NCI-H2107 treated with DMSO at 0.1 percent for 48 hours (cell line): Measurements from ENCODE around the gene TUT1.
"Not testable (repeated sequence)": the region's sequence is repeated elsewhere in the genome, so short reads cannot be mapped to it uniquely, and the experiment has no call there.

Source experiments
- DNase-seq: peaks from one replicate; lab custom pipeline; 2025; ENCODE audit not compliant: unreplicated experiment; lab: John Stamatoyannopoulos, UW

TUT1 gene, protein sequence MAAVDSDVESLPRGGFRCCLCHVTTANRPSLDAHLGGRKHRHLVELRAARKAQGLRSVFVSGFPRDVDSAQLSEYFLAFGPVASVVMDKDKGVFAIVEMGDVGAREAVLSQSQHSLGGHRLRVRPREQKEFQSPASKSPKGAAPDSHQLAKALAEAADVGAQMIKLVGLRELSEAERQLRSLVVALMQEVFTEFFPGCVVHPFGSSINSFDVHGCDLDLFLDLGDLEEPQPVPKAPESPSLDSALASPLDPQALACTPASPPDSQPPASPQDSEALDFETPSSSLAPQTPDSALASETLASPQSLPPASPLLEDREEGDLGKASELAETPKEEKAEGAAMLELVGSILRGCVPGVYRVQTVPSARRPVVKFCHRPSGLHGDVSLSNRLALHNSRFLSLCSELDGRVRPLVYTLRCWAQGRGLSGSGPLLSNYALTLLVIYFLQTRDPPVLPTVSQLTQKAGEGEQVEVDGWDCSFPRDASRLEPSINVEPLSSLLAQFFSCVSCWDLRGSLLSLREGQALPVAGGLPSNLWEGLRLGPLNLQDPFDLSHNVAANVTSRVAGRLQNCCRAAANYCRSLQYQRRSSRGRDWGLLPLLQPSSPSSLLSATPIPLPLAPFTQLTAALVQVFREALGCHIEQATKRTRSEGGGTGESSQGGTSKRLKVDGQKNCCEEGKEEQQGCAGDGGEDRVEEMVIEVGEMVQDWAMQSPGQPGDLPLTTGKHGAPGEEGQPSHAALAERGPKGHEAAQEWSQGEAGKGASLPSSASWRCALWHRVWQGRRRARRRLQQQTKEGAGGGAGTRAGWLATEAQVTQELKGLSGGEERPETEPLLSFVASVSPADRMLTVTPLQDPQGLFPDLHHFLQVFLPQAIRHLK

DNA sequence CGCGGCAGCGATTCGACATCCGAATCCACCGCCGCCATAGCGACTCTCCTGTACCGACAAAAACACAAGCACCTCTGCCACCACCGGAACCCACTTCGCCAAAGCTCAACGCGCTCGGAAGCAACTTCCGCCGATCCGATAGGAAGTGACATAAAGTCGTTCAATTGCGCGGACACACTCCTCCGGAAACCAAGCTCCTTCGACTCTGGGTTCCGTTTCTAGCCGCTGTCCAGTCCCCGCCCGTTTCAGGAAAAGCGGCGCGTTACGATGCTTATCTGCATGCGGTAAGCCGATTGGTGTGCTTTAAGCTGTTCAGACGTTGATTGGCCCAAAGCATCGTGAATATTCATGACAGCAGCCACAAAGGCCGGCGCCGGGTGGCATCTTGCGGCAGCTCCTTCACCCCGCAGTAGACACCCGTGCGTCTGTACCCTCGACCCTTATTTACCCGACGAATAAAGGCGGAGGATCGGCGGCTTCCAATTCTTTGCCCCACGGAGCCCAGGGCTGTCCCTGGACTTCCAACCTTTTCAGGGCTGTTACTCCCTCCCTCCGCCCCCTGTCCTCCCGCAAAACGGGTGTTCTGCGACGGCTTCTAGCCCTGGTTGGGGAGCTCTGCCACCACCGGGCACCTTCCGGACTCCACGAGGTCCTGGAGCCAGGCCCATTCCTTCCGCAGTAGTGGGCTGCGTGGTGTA, at the start of gene TUT1:
TUT1 (minus strand) TSS at position 76 of the 698 bp plus-strand sequence; CDS start at position 38, 38 bp downstream.
- peak; percentile 98 for DNase-seq

DNA sequence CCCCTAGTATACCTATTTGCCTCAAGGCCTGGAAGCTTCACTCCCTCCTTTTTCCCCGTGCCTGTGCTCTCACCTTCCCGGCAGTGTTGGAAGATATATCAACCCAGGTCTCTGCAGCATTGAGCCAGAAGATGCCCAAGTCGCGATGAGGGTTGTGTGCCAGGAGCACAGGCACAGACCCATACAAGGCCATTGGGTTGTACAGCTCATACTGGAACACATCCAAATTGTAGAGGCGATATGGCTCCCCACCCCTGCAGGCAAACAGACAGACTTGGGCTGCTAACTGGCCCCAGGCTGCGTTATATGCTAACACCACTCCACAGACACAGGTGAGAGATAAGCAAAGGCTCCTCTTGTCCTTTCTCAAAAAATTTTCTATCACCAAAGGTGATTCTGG, 41.2 kb upstream of the TUT1 start:
- no peak for DNase-seq

DNA sequence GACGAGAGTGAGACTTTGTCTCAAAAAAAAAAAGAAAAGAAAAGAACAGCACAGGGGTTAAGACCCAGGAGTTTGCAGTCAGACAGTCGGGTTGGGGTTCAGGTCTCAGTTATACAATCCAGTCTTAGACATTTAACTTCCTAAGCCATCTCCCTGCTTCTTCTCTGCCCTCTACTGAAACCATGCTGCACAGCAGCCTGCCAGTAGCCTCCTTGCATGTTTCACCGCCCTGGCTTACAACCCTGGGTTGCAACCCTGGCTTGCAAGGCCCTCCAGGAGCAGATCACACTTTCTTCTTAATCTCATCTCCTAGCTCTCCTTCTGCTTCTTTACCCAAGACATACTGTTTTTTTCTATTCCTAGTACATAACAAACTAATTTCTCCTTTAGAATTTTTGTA, 36.4 kb upstream of the TUT1 start:
- DNase-seq = no peak

DNA sequence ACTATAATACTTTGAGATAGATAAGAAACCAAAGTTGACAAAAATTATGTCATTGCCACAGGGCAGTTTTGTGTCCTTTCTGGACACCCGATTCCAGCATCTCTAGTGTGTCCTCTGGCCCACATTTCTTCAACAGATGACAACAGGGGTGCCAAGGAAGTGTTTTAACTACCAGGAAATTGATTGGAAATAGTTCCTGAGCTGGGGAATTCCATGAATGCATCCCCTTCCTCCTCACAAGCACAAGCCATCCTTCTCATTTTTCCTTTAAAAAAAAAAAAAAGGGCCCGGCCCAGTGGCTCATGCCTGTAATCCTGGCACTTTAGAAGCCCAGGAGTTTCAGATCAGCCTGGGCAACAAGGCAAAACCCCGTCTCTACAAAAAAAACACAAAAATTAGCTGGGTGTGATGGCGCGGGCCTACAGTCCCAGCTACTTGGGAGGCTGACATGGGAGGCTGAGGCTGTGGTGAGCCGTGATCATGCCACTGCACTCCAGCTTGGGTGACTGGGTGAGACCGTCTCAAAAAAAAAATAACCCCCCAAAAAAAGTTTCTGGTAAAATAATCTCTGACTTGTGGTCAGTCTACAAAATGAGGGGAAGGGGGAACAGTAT, 31.3 kb upstream of the TUT1 start:
- DNase-seq = no peak

DNA sequence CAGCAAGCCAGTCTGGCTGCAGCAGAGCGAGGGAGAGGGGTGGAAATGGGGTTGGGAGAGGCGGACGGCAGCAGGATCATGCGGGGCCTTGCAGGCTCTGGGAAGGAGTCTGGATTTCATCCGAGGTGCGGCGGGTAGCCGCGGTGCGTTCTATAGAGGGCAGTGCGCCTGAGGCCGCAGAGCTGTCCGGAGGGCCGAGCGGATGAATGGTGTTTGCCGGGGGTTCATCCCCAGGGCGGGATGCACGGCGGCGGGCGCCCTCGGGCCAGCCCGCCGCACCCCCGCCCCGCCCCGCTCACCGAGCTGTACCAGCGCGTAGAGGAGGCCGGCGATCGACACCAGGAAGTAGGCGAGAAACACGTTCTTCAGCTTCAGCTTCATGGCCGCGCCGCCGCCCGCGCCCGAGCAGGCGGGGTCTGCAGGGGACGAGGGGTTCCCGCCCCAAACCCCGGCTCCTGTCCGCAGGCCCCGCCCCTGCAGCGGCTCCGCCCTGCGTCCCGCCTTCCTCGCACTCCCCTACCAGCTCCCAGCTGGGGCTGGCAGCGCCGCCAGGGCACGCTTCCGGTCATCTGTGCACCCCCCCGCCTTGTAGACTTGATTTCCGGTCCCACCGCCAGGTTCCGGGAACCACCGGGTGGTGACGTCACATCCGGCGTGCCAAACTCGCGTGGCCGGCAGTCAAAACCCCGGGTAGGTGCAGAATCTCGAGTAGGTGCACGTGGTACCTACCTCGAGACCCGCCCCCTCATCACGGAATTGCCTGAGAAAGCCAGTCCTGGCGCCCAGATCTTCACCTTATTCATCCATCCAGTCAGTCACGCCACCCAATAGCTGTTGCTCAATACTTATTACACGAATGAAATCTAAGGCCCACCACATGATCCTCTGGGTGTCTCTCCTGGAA, 30.5 kb upstream of the TUT1 start, which contains the start of gene B3GAT3:
B3GAT3 (minus strand) TSS at position 420 of the 904 bp plus-strand sequence; CDS start at position 381, 39 bp downstream.
- DNase-seq = peak; percentile 89

DNA sequence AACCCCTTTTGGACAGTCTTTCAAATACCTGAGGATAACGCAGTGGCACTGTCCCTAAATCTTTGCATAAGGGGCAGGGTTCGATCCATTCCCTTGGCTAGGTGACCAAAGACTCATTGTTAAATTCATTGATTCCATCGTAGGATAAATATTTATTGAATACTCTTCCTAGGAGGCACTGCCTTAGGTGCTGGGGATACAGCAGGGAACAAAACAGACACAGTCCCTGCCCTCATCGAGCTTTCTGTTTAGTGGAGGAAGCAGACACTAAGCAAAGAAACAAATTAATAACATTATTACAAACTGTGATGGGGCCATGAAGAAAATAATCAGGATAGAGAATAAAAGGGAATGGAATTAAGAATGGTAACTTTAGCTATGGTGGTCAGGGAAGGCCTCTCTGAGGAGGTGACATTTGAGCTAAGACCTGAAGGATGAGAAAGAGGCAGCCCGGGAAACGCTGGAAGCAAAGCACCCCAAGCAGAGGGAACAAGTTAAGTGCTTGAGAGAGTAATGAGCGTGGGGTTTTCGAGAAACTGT, 29.8 kb upstream of the TUT1 start:
- no peak for DNase-seq

DNA sequence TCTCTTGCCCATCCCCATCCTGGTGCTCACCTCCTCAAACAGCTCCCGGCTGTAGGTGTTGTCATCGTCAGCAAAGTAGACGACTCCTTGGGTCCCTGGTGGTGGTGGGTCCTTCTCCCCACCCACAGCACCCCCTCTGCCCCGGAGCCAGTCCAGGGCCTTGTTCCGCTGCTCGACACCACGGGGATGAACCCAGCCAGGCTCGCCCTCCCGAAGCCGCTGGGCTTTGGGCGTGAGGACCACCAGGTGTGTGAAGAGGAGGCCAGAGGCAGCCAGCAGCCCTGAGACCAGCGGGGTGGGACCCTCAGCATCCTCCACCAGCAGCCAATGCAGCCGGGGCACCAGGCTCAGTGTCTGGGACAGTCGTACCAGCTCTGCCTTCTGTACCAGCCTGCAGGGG, 25.6 kb upstream of the TUT1 start:
- not testable (repeated sequence) for DNase-seq

DNA sequence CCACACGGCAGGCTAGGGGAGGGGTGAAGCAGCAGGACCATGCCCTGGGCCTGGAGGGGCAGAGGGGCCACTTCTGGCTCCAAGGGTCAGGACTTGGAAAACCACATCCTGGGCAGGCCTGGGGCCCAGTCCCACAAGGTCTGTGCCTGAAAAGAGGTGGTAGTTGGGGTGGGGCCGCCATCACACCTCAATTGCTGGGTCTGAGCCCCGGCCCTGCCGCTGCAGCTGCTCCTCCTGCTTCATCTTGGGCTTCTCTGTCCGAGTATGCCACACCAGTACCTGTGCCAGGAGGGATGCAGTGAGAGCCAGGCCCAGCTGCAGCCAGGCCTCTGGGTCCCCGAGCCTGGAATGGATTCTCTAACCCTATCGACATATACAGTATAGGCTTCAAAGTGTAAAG, 24.2 kb upstream of the TUT1 start:
- DNase-seq = no peak

DNA sequence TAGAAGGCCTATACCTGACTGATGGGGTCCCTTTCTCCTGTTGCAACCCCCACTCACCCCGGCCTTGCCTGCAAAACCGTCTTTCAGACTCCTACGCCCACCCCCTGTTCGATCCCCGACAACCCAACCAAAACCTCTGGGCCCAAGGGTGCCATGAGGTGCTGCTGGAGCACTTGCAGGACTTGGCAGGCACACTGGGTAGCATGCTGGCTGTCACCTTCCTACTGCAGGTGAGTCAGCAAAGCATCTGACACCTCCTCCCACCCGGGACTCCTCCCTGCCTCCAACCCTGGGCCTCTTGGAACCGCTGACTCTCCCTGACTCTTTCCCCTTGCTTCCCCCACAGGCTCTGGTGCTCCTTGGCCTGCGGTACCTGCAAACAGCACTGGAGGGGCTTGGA, 23.0 kb upstream of the TUT1 start:
- no peak for DNase-seq

DNA sequence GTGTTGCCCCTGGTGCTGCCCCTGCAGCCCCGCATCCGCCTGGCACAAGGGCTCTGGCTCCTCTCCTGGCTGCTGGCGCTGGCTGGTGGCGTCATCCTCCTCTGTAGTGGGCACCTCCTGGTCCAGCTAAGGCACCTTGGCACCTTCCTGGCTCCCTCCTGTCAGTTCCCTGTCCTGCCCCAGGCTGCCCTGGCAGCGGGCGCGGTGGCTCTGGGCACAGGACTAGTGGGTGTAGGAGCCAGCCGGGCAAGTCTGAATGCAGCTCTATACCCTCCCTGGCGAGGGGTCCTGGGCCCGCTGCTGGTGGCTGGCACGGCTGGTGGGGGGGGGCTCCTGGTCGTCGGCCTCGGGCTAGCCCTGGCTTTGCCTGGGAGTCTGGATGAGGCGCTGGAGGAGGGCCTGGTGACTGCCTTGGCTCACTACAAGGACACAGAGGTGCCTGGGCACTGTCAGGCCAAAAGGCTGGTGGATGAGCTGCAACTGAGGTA, 22.0 kb upstream of the TUT1 start:
- no peak for DNase-seq

DNA sequence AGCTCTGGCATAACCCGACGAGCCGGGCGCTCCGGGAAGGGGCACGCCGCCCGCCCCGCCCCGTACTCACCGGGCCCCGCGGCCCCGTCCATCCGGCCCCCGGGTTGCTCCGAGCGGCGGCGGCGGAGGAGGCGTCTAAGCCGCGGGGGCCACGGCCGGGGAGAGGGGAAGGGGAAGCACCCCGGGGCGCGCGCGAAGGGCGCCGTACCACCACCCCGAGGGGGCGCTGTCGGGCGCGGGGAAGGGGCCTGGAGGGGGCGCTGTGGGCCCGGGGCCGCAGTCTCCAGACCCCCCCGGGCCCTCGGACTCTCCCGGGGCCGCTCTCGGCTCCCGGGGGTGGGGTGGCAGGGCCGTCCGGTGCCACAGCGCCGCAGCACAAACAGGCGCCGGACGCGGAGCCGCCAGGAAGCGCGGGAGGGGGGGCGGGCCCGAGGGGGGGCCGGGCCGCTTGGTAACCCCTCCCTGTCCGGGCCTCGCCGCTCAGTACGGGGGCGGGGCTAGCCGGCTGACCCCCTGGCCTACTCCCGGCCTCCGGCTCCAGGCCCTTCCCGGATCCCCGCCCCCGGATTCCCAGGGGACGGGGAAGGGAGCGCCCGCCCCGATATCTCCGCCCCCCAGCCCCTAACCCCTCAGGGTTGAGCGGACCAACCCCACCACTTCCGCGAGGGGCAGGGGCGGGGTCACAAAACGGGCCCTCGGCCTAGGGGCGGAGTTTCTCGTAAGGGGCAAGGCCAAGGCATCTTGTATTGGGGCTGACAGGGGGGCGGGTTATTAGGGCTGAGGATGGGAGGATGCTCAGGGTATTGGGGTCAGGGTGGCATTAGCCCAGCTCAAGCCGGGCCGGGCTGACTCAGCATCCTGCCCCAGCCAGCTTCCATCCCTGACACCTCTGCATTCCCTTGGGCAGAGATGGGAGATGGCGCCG, 21.3 kb upstream of the TUT1 start, which contains the start of the genes EML3 and ROM1:
EML3 (minus strand) TSS at position 410 of the 925 bp plus-strand sequence; CDS start at position 92, 318 bp downstream.
ROM1 (plus strand) TSS at position 892 of the 925 bp plus-strand sequence; CDS start at position 917, 25 bp downstream.
- DNase-seq = no peak

DNA sequence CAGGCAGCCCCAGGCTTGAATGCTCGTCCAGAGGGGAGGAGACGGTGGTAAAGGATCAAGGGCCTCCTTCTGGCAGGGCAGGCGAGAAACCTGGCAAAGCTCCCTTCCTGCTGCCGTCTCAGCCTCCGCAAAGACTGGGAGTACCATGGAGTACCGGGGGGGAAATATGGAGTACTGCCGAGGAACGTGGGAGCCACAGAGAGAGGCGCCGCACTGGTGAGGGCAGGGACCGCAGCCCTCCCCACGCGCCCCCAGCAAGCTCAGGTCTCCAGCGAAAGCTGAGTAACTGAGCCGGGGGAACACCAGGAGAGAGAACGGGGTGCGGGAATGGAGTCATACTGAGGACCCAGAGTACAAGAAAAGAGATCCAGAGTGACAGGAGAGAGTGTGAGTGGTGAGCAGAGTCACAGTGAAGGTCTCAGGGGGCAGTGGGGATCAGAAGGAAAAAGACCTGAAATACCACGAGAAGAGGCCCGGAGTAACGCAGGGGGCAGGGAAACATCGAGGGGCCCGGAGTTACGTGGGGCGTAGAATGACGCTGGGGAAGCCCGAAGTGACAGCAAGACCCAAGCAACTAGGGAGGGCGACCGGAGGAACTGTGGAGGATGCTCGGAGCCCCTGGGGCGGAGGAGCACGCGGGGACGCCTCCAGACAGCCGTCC, 20.5 kb upstream of the TUT1 start:
- no peak for DNase-seq

DNA sequence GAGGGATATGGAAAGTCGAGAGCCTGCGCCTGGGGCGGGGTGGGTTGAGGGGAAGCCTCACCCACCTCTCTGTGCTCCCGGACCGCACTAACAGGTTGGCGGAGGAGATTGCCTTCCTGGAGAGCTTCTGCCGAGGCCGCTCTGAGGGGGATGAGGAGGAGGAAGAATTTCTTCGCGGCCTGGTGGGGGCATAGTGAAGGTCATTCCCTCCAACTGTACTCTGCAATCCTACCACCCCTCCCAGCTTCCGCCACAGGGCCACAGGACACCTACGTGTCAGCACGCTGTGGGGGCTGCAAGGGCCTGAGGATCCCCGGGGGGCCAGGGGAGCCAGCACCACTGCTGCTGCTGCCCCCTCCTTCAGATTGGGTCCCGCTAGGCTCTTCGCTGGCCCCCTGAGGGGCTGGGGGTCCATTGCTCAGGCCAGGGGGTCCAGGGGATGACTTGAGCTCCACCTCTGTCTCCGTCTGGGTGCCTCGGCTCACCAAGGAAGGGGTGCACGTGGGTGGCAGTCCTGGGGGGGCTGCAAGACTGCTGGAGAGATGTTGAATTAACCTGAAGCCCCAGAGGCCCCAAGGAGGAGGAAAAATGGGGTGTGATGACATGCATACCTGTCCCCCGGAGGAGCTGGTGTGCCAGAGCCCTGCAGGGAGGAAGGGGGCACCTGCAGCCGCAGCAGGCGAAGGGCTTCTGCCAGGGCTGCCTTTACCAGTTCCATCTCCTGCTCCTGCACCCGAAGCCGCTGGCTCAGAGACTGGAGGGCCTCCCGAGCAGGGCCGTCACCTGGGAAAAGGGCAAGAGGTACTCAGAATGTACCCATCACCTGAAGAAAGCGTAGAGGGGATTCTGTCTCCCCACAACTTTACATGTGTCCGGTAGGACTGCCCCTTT, 19.7 kb upstream of the TUT1 start:
- no peak for DNase-seq

DNA sequence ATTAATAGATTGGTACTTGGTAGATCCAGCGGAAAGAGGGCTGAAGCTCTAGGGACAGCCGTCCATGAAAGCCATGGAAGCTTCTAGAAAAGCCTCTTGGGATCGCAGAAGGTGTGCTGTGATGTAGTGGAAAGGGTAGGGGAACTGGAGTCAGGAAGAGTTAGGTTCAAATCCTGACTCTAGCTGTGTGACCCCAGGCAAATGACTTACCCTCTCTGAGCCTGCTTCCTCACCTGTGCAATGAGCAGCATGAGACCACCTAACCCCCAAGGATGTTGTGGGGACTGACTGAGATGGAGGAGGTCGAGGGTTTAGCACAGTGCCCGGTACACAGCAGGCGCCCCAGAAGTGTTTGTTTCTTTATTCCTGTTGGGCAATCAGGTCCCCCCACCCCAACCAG, 19.1 kb upstream of the TUT1 start:
- DNase-seq = no peak

DNA sequence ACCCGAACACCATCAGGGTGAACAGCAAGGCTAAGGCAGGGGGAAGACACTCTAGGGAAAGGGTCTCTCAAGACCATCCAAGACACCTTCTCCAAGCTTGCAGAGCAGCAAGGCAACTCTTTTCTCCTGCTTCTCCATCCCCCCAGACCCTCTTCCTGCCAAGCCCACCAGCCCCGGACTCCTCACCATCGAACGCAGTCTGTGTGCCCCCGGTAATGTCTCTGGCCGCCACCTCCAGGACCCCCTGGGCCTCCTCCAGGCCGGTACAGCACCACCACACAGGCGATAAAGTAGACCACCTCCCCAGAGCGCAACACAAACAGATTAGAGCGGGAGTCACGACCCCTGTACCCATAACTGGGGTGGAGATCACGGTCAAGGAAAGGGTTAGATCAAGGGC, 17.5 kb upstream of the TUT1 start:
- no peak for DNase-seq

DNA sequence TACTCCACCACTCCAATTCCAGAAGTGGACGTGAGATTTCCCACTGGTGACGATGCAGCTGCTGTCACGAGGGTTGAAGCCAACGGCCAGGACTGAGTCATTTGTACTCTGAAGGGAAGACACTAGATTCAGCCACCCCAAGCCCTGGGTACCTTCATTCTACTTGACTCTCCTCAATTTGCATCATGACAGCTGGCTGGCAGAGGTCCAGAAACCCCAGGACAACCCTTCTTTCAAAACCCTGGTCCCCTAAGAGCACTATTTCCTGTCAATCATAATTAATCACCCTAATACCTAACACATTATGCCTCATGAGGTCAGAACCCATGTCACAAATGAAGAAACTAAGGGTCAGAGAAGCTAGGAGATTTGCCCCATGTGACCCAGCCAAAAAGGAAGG, 16.4 kb upstream of the TUT1 start:
- no peak for DNase-seq

DNA sequence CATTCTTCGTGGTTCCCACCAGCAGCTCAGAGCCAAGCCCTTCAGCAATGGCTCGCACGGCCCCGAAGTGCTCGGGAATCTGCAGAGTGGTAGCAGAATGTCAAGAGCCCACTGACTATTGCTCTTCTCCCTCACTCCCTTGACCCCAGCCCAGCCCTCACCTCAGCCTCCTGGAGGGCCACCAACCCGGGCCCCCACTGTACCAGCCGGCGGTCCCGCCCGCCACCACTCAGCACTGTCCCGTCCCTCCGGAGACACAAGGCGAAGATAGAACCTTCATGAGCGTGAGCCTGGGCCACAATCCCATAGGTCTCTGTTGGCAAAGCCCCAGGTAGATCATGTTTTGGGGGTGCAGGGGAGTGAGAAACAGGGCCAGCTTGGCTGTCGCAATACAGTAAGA, 14.6 kb upstream of the TUT1 start:
- no peak for DNase-seq
